ENCODE data around the gene PDCD11. TPM values are rescaled to one million over a fixed set of nuclear protein-coding genes. Genes with fewer than 3 reads are reported as not detected.

The PDCD11 gene
- polyA plus RNA-seq, 4 donors: 31.2 to 40.7 (median 36.3) TPM

DNA sequence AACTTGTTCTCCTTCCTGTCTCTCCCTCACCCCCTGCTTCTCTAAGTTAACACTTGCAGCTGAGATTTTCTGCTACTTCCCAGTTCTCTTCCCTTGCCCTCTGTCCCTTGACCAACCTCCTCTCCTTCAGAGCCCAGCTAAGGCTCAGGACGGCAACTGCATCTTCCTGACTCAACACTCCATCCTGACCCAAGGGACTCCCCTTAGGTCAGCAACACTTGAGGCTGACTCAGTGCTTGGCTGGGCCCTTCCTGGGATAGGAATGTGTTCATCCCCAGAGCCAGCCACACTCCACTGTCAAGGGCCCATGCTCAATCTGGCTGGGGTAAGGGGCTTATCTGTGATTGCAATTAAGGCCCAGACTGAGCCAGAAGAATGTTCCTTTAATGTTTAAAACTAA is 52.3 kb downstream of the PDCD11 start:
- DNase-seq (ENCODE audit: low read depth in 4 of 4, low spot score in 2 of 4): no peak

DNA sequence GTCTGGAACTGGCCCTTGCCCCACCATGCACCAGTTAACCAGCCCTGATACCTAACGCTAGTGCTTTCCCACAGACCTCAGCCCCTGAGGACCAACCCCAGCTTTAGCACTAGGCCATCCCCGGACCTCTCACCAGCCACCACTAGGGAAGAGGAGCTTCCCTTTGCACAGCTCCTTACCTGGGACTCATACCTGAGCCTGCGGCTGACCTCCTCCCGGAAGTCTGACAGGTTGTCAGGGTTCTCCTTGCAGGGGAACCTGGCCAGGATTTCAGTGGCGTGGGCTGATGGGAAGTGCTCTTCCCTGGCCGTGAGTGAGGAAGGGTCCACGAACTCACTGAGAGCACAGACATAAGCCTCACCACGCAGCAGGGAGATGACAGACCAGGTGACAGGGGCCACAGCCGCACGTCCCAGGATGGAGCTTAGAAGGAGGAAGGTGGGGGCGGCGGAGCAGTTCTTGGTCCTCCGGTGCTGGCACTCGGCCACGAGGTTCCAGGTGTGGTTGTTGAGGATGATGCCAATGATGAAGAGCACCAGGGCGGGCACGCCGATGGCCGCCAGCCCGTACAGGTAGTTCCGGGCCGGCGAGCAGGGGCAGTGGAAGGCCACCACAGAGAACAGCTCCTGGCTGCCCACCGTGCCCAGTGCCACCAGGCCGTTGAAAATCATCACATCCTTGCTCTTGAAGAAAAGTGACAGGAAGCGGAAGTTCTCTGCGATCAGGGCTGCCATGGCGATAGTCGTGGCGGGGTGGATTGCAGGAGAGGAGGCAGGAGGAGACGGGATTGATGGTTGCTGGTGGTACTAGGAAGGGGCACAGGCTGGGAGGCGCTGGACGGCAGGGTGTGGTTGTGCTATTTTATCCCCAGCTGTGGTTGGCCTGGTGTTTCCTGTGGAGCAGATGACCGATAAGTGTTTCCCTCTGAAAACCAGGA is 53.0 kb downstream of the PDCD11 start:
- no peak for DNase-seq (ENCODE audit: low read depth in 4 of 4, low spot score in 2 of 4)

DNA sequence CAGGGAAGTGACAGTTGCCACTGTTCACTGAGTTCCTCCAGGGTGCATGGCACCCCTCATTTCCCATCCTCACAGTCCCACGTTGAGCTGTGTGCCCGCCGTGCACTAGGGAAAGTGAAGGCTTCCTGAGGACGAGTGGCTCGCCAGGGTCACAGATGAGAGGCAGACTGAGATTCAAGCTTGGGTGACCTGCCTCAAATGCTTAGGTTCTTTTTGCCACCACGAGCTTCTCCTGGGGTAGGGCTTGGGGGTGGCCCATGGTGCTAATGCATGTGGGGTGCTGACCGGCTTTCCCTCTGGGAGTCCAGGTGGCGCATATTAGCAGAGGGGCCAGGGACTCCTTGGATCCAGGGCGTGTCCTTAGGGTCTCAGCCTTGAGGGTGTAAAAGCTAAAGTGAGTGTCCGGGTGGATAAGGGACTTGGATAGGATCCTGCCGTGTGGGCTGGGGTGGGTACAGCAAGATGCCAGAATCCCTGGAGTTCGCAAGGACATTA is 53.8 kb downstream of the PDCD11 start:
- DNase-seq (ENCODE audit: low read depth in 4 of 4, low spot score in 2 of 4): no peak

DNA sequence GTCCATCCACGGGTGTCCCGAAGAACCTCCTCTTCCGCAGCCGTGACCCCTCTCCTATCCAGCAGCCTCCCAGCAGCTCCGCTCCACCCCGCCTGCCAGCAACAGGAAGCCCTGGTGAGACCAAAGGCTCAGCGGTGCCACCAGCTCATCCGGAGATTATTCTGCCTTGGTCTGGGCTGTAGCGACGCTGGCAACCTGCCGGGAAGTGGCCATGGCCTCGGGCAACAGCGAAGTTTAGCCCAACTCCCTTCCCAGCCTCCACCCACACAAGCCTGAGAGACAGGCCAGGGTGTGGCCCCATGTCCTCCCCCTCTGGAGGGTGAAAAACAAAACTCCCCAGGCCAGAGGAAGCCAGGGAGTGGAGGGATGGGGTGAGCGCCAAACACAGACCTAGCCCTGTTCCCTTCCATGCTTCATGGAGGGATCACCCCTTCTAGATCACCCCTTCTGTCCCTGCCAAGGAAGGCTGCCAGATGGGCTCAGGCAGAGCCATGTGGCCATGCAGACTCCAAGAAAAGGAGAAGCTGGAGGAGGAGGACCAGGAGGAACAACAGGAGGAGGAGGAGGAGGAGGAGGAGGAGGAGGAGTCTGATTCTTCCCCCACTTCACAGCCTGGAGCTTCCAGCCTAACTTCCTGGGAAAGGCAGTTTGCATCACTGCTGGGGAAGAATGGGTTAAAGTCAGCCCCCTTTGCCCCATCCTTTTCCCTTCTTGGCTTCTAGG is 54.8 kb downstream of the PDCD11 start:
- DNase-seq (ENCODE audit: low read depth in 4 of 4, low spot score in 2 of 4): no peak

GRCh38 chr10:103451831-103452505 is 55.5 kb downstream of the PDCD11 start, which contains the start of gene CALHM2:
Gene CALHM2 (minus strand): TSS chr10:103452370. CDS start chr10:103449941, 2,429 bp downstream.
- DNase-seq (ENCODE audit: low read depth in 4 of 4, low spot score in 2 of 4): peak in 3 of 4 donors; percentile 23 to 56 (median 45)

- no peak for DNase-seq (ENCODE audit: low read depth in 4 of 4, low spot score in 2 of 4)
Observed at GRCh38 chr10:103452506-103453230, 56.2 kb downstream of the PDCD11 start.

DNA sequence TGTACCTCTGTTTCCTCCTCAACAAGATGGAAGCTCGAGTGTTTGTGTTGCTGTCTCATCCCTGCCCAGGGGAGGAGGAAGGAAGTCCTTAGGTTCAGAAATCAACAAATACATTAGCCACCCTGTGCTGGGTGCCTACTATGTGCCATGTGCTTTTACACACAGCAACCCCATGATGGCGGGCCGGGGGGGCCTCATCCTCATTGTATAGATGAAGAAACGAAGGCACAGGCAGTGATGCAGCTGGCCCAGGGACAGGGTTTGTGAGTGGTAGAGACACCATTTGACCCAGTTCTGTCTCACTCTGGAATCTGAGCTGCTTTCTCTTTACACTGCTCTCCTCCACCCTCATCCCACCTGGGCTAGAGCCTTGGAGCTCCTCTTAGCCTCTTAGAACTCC is 57.6 kb downstream of the PDCD11 start:
- no peak for DNase-seq (ENCODE audit: low read depth in 4 of 4, low spot score in 2 of 4)

- no peak for DNase-seq (ENCODE audit: low read depth in 4 of 4, low spot score in 2 of 4)
Observed at GRCh38 chr10:103455235-103455634, 58.8 kb downstream of the PDCD11 start.

DNA sequence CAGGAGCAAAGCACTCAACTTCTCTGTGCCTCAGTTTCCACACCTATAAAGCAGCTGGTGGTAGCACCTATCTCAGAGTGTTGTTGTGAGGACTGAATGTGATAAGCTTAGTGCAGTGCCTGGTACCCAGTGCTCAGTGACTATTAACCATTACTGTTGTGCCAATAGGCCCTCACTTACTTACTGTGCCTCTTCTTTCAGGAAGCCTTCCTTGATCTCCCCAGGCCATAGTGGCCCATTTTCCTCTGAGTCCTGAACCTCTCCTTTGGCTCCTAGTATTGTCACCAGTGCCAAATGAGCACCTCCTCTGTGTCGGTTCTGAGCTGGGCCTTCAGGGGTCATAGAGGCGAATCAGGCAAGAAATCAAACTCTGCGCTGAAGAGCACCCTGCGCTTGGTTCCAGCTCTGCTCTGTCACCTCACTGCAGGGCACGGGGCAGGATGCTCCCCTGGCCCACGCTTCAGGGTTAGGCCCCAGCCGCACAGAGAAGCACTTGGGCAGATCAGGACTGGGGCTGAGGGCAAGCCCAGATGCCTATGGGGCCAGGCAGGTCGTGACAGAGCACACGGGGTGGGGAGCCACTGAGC is 59.7 kb downstream of the PDCD11 start:
- DNase-seq (ENCODE audit: low read depth in 4 of 4, low spot score in 2 of 4): no peak

GRCh38 chr10:103457176-103457712 is 60.8 kb downstream of the PDCD11 start:
- no peak for DNase-seq (ENCODE audit: low read depth in 4 of 4, low spot score in 2 of 4)

DNA sequence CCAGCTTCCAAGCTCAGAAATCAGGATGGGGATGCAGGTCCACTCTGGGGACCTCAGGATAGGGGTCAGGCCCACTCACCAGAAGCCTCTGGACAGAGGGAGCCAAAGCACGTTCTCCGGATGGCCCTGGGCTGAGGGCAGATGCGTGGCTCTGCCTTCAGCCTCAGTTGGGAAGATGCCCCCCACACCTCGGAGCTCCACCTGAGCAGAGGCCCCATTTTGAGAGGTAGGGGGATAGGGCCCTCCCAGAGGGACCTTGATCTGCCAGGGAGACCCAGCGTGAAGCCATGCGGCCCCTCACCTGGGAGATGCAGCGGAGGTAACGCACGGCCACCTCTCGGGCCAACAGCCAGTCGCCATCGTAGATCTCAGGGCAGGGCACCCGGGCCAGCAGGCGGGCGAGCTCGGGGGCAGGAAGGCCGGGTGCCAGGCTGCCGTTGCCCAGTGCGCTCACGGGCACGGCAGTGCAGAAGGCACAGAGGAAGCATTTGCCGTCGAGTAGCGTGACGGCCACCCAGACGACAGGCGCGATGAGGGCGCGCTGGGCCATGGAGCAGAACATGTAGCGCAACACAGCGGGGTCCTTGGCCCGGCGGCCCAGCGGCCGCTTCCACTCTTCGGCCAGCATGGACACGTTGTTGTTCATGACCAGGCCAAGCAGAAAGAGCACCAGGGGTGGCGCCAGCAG is 61.6 kb downstream of the PDCD11 start:
- DNase-seq (ENCODE audit: low read depth in 4 of 4, low spot score in 2 of 4): no peak

DNA sequence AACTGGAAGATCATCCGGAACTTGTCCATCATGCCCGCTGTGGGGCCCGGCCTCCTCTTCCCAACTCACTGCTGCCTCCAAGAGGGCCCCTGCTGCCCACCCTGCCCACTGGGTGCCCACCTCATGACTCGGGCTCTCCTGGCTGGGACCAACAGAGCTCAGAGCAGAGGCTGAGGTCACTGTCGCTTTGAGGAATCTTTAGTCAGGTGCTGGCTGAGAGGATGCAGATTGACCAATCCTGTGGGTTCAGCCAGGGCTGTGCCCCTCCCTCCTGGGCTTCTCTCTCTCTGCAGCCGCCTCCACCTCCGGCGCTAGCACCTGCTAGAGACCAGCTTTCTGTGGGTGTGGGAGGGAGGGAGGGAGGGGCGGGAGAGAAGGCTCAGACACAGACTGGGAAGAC is 62.3 kb downstream of the PDCD11 start, which contains the start of gene CALHM1:
Gene CALHM1, minus strand, starts transcription at position 181 of the 400 bp plus-strand sequence. Its CDS starts 149 bp downstream, at position 32.
- DNase-seq (ENCODE audit: low read depth in 4 of 4, low spot score in 2 of 4): no peak

- no peak for DNase-seq (ENCODE audit: low read depth in 4 of 4, low spot score in 2 of 4)
Observed at GRCh38 chr10:103459615-103460014, 63.2 kb downstream of the PDCD11 start.

- no peak for DNase-seq (ENCODE audit: low read depth in 4 of 4, low spot score in 2 of 4)
Observed at GRCh38 chr10:103463499-103463898, 67.1 kb downstream of the PDCD11 start.

DNA sequence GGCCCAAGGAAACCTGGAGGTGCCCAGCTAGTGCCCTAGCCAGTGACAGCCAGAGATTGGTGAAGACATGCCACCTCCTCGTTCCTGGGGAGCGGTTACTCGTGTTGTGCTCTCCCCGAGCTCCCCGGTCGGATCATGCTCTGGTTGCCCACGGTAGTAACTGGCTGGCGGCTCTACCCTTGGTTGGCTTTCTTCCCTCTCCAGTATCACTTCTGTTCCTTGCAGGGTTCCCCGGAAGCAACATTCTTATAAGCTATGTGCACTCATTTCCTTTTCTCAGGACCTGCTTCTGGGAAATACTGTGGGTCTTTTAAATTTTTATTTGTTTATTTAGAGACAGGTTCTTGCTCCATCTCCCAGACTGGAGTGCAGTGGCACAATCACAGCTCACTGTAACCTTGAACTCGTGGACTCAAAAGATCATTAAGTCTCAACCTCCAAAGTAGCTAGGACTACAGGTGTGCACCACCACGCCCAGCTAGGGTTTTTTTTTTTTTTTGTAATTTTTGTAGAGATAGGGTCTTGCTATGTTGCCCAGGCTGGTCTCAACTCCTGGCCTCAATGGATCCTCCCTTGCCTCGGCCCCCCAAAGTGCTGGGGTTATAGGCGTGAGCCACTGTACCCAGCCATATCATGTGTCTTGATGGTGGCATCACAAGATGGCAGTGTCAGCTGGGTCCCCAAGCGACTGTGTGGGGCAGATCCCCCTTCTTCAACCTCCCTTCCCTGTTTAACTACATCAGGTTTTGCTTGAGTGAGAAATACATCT is 69.2 kb downstream of the PDCD11 start:
- no peak for DNase-seq (ENCODE audit: low read depth in 4 of 4, low spot score in 2 of 4)

DNA sequence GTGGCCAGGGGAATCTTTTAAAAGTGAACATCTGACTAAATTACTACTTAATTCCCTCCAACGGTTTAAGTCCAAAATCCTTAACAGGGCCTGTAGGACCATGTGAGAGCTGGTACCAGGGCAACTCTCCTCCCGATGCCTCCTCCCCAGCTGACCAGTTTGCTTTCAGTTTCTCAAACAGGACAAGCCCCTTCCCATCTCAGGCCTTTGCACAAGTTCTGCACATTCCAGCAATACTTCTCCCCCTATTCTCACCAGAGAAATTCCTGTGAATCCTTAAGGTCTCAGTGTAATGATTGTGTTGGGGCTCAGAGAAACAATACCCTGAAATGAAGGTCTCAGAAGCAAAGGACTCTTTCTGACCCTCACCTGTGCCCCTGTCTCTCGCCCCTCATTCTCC is 70.3 kb downstream of the PDCD11 start:
- no peak for DNase-seq (ENCODE audit: low read depth in 4 of 4, low spot score in 2 of 4)

DNA sequence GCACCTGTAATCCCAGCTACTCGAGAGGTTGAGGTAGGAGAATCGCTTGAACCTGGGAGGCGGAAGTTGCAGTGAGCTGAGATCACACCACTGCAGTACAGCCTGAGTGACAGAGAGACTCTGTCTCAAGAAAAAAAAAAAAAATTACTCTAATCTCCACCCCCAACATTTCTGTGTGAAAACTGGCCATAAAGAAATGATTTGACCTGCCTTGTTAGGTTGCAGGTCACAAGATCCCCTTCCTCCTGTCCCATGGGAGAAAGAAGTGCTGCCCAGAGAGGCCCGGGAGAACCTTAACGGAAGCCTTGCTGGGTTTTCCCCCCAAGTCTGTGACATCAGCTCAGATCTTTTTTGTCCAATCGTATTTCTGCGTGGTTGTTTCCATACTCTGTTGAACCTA is 71.0 kb downstream of the PDCD11 start:
- no peak for DNase-seq (ENCODE audit: low read depth in 4 of 4, low spot score in 2 of 4)

DNA sequence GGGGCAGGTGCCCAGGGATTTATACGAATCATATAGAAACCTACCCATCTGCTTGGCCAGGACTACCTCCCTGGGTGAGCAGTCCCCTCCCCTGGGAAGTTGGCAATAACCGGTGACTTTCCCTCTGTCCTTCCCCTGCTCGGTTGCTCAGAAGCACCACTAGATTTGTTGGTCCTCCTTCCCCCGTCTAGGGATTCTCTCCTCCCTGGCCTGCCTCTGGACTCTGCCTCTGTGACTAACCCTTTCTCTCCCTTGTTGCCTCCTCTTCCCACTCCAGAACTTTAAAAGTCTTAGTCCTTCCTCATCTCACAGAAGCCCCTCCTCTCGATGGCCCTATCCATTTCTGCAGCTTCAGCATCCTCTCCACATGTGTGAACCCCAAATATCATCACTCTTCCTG is 72.8 kb downstream of the PDCD11 start:
- no peak for DNase-seq (ENCODE audit: low read depth in 4 of 4, low spot score in 2 of 4)
